ENCODE measurements around the gene ACTR1B. TPM values are rescaled to one million over a fixed set of nuclear protein-coding genes. Genes with fewer than 3 reads are reported as not detected.

Gene ACTR1B
- total RNA-seq, 1 donor from 2014 or later, result 42.9 TPM

DNA sequence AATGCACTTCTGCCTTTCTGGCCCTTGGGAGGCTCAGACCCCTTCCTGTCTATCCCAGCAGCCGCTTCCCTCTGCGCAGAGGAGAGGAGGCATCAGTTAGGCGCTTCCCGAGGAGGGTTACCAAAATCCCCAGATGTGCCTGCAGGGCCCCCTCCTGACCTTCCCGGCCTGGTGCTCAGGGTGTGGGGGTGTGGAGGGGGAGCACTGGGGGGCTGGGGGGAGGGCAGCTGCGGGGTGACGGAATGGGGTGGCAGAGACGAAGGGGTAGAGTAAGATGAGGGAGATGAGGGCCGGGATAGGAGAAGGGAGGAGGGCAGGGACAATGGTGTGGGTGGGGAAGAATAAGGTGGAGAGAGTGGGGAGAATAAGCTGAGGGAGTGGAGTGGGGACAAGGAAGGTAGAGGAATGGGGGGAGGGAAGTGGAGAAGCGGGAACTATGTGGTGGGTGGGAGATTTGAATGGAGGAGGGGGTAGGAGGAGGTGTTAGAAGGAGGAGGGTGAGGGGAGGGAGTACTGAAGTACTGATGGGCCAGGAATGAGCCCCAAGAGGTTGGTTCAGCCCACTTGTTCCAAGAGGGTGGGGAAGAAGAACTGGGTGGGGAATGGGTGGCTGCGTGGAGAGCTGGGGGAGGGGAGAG, 43.0 kb upstream of the ACTR1B start:
- Mint-ChIP-seq H3K9me3 (no peaks in the 10 kb centered on the region), H3K4me3 (no peak overlapping the region), H3K36me3 (peaks cover 1% of the 10 kb centered on the region), H3K4me1 (peaks cover 15% of the 10 kb centered on the region), H3K27ac (no peak overlapping the region), H3K27me3 (ENCODE audit: insufficient read depth, low read depth) (peaks cover 8% of the 10 kb centered on the region)
- H3K4me3 ChIP-seq, result no peak overlapping the region
- DNase-seq (ENCODE audit: low spot score), result no peak
- no peak overlapping the region for H3K4me2 ChIP-seq
- no peaks in the 10 kb centered on the region for H3K27me3 ChIP-seq
- H3K4me1 ChIP-seq, result no peaks in the 10 kb centered on the region
- H4K20me1 ChIP-seq (ENCODE audit: low read depth), result no peaks in the 10 kb centered on the region
- no peak overlapping the region for H2AFZ ChIP-seq (replicated peaks)
- H3K79me2 ChIP-seq (ENCODE audit: low read depth), result no peaks in the 10 kb centered on the region
- TF ChIP-seq EZH2 (IDR thresholded peaks at IDR 0.05) (no peak), CTCF (IDR thresholded peaks at IDR 0.05) (no peak), EZH2phosphoT487 (IDR thresholded peaks at IDR 0.05) (no peak)
- no peaks in the 10 kb centered on the region for H3K36me3 ChIP-seq
- no peaks in the 10 kb centered on the region for H3F3A ChIP-seq (ENCODE audit: low read depth)
- no peaks in the 10 kb centered on the region for H3K9me3 ChIP-seq (ENCODE audit: low read depth)
- no peak overlapping the region for H3K27ac ChIP-seq
- H3K9ac ChIP-seq, result no peak overlapping the region

DNA sequence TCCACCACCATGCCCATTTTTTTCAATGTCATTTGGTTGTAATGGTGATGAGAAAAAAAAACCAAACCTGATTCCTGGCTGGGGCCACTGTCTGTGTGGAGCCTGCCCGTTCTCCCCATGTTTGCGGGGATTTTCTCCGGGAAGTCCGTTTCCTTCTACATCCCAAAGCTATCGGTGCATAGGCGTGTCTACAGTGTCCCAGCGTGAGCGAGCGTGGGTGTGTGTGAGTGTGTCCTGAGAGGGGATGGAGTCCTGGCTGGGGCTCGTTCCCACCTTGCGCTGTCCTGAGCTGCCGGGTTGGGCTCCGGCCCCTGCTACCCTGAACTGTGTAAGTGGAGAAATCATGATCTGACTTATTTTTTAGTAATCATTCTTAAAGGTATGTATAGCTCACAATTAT, 42.3 kb upstream of the ACTR1B start:
- H3K4me3 ChIP-seq, result no peak overlapping the region
- no peaks in the 10 kb centered on the region for H3K4me1 ChIP-seq
- no peak overlapping the region for H3K27ac ChIP-seq
- H3K36me3 ChIP-seq, result no peaks in the 10 kb centered on the region
- H2AFZ ChIP-seq (replicated peaks), result no peak overlapping the region
- no peak overlapping the region for H3K4me2 ChIP-seq
- H3K27me3 ChIP-seq, result no peaks in the 10 kb centered on the region
- H3K4me1 Mint-ChIP-seq, result peaks cover 14% of the 10 kb centered on the region
- TF ChIP-seq EZH2phosphoT487 (IDR thresholded peaks at IDR 0.05), result no peak
- H3K27me3 Mint-ChIP-seq (ENCODE audit: insufficient read depth, low read depth), result peaks cover 8% of the 10 kb centered on the region
- H3K9me3 Mint-ChIP-seq, result no peaks in the 10 kb centered on the region
- no peak for DNase-seq (ENCODE audit: low spot score)
- H3K9me3 ChIP-seq (ENCODE audit: low read depth), result no peaks in the 10 kb centered on the region
- H3K36me3 Mint-ChIP-seq, result peaks cover 1% of the 10 kb centered on the region
- H4K20me1 ChIP-seq (ENCODE audit: low read depth), result no peaks in the 10 kb centered on the region
- no peaks in the 10 kb centered on the region for H3F3A ChIP-seq (ENCODE audit: low read depth)
- H3K79me2 ChIP-seq (ENCODE audit: low read depth), result no peaks in the 10 kb centered on the region
- no peak overlapping the region for H3K9ac ChIP-seq
- H3K4me3 Mint-ChIP-seq, result no peak overlapping the region
- no peak overlapping the region for H3K27ac Mint-ChIP-seq

DNA sequence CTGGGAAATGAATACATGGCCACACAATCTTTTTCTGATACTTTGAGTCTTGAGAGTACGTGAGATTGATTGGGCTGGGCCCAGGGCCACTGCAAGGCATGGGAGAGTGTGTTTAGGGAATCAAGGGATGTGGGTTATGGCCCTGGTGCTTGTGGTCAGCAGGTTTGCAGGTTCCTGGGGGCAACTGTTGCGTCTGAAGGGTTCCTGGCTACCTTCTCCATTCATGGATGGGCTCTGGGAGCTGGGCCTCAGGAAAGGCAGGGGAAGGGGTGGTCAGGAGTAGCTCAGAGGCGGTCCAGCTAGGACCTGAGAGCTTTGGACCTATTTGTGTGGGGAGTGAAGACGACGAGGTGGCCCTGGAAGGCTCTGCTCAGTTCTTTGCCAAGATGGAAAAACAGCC, 41.1 kb upstream of the ACTR1B start:
- Histone ChIP-seq H3K9ac (no peak overlapping the region), H3K9me3 (ENCODE audit: low read depth) (no peaks in the 10 kb centered on the region), H3K27me3 (no peaks in the 10 kb centered on the region), H3K4me2 (no peak overlapping the region), H3K27ac (no peak overlapping the region), H3K79me2 (ENCODE audit: low read depth) (no peaks in the 10 kb centered on the region), H3F3A (ENCODE audit: low read depth) (no peaks in the 10 kb centered on the region), H3K36me3 (no peaks in the 10 kb centered on the region), H3K4me1 (no peaks in the 10 kb centered on the region), H3K4me3 (no peak overlapping the region), H4K20me1 (ENCODE audit: low read depth) (no peaks in the 10 kb centered on the region), H2AFZ (replicated peaks) (no peak overlapping the region)
- Mint-ChIP-seq H3K4me3 (peak overlapping the region; percentile 9), H3K9me3 (no peaks in the 10 kb centered on the region), H3K4me1 (peaks cover 18% of the 10 kb centered on the region), H3K27ac (no peak overlapping the region), H3K36me3 (peaks cover under 1% of the 10 kb centered on the region), H3K27me3 (ENCODE audit: insufficient read depth, low read depth) (peaks cover 7% of the 10 kb centered on the region)
- no peak for TF ChIP-seq EZH2 (IDR thresholded peaks at IDR 0.05)
- TF ChIP-seq CTCF (IDR thresholded peaks at IDR 0.05), result no peak
- no peak for TF ChIP-seq EZH2phosphoT487 (IDR thresholded peaks at IDR 0.05)
- no peak for DNase-seq (ENCODE audit: low spot score)

DNA sequence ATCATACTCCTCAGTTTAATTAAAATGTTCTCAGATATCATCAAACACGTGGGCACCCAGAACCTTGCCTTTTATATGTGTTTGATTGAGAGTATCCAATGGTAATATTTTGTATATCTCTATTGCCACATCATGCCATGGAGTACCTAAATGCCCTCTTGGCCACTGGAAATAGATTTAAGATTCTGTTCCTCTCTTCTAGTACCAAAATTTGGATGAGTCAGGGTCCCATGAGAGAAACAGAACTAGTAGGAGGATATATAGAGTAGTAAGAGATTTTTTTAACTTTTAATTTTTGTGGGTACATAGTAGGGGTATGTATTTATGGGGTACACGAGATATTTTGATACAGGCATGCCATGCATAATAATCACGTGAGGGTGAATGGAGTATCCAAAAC, 39.9 kb upstream of the ACTR1B start:
- no peak for DNase-seq (ENCODE audit: low spot score)
- H3K4me1 ChIP-seq, result no peaks in the 10 kb centered on the region
- no peaks in the 10 kb centered on the region for H3K27me3 ChIP-seq
- no peak overlapping the region for H3K4me3 Mint-ChIP-seq
- H3K9me3 Mint-ChIP-seq, result no peaks in the 10 kb centered on the region
- H2AFZ ChIP-seq (replicated peaks), result no peak overlapping the region
- H3K27ac Mint-ChIP-seq, result no peak overlapping the region
- no peak for TF ChIP-seq EZH2phosphoT487 (IDR thresholded peaks at IDR 0.05)
- TF ChIP-seq EZH2 (IDR thresholded peaks at IDR 0.05), result no peak
- no peak for TF ChIP-seq CTCF (IDR thresholded peaks at IDR 0.05)
- no peak overlapping the region for H3K4me3 ChIP-seq
- no peak overlapping the region for H3K4me2 ChIP-seq
- H3K79me2 ChIP-seq (ENCODE audit: low read depth), result no peaks in the 10 kb centered on the region
- H3K9me3 ChIP-seq (ENCODE audit: low read depth), result no peaks in the 10 kb centered on the region
- H3K36me3 Mint-ChIP-seq, result no peaks in the 10 kb centered on the region
- no peak overlapping the region for H3K27ac ChIP-seq
- no peaks in the 10 kb centered on the region for H3F3A ChIP-seq (ENCODE audit: low read depth)
- H3K4me1 Mint-ChIP-seq, result peaks cover 20% of the 10 kb centered on the region
- H4K20me1 ChIP-seq (ENCODE audit: low read depth), result no peaks in the 10 kb centered on the region
- H3K27me3 Mint-ChIP-seq (ENCODE audit: insufficient read depth, low read depth), result peaks cover 3% of the 10 kb centered on the region
- no peaks in the 10 kb centered on the region for H3K36me3 ChIP-seq
- no peak overlapping the region for H3K9ac ChIP-seq

Measured in neural progenitor cell (in vitro differentiated cells).